G401.6 (cell line): ENCODE results near the gene HDGFL3.
"Not testable (repeated sequence)": the region's sequence is repeated elsewhere in the genome, so short reads cannot be mapped to it uniquely, and the experiment has no call there.

Source experiments
- FAIRE-seq: peaks from 2 replicates; lab custom pipeline; 2012; peaks lifted over from hg19 to GRCh38; lab: Jason Lieb, UNC

The HDGFL3 gene

GRCh38 chr15:83193721-83194120, 13.9 kb downstream of the HDGFL3 start:
- no peak for FAIRE-seq

- no peak for FAIRE-seq
These were observed 14.9 kb downstream of the HDGFL3 start for GRCh38 chr15:83192742-83193141.

- no peak for FAIRE-seq
These were observed 17.2 kb downstream of the HDGFL3 start for GRCh38 chr15:83190450-83190849.

DNA sequence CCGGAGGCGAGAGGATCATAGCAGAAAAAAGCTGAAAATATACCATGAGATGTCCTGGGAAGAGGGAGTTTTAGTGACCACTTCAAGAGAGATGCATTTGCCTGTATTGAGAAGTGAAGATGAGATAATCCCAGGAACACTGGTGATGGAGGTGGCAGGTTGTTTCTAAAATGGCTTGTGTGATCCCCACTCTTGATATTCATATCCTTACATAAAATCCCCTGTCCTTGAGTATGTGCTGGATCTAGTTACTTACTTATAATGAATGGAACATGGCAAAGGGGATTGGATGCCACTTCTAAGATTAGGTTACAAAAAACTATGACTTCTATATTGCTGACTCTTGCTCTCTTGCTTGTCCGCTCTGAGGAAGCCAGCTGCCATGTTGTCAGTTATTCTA, 22.1 kb downstream of the HDGFL3 start:
- FAIRE-seq = no peak

DNA sequence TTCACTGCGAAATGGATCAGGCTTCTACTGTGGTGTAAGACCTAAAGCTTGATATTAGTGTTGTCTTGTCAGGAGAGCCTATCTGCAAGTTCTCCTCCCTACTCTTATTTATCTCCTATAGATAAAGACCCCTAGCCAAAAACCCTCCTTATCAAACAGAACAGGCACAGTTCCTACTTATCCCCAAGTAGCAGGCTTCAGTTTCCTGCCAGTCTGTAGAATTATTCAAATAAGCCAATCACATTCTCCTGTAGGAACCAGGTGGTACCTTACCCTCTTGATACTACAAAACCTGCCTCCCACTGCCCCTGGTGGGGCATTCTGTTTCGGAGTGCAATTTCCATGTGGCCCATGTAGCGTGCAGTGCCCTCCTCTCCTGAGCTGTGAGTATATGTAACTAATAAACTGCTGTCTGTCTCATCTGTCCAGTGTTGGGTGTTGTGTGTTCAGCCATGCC, 28.7 kb downstream of the HDGFL3 start:
- FAIRE-seq = no peak

- FAIRE-seq = no peak
These were observed 29.2 kb downstream of the HDGFL3 start for GRCh38 chr15:83178390-83178789.

DNA sequence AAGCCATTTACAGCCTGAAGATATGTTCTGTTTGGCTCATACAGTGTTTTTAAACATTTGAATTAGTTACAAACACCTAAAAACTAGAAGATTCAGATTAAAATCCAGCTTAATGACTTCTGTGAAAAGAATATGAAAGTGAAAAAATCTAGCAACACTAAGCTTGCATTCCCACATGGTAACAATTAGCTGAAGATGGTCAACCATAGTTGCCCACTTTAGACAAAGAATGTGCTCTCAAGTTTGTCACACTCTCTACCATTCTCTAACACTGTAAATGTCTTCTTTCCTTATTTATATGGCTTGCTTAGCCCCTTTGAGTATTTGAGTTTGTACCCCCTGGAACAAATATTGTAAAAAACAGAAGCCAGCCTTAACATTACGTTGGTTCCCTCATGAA, 32.7 kb downstream of the HDGFL3 start:
- no peak for FAIRE-seq

DNA sequence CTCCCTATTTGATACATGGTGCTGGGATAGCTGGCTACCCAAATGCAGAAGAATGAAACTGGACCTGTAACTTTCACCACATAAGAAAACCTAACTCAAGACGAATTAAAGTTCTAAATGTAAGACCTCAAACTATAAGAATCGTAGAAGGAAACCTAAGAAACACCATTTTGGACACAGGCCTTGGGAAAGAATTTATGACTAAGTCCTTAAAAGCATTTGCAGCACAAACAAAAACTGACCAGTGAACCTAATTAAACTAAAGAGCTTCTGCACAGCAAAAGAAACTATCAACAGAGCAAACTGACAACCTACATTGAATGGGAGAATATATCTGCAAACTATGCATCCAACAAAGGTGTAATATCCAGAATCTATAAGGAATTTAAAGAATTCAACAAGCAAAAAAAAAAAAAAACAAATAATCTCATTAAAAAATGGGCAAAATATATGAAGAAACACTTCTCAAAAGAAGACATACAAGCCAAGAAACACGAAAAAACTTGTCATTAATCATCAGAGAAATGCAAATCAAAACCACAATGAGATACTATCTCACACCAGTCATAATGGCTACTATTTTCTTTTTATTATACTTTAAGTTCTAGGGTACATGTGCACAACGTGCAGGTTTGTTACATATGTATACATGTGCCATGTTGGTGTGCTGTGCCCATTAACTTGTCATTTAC, 37.0 kb downstream of the HDGFL3 start:
- FAIRE-seq = no peak

- not testable (repeated sequence) for FAIRE-seq
These were observed 38.0 kb downstream of the HDGFL3 start for GRCh38 chr15:83169576-83169975.

- FAIRE-seq = no peak
These were observed 40.8 kb downstream of the HDGFL3 start for GRCh38 chr15:83166830-83167229.

- FAIRE-seq = no peak
These were observed 41.4 kb downstream of the HDGFL3 start for GRCh38 chr15:83166218-83166617.

DNA sequence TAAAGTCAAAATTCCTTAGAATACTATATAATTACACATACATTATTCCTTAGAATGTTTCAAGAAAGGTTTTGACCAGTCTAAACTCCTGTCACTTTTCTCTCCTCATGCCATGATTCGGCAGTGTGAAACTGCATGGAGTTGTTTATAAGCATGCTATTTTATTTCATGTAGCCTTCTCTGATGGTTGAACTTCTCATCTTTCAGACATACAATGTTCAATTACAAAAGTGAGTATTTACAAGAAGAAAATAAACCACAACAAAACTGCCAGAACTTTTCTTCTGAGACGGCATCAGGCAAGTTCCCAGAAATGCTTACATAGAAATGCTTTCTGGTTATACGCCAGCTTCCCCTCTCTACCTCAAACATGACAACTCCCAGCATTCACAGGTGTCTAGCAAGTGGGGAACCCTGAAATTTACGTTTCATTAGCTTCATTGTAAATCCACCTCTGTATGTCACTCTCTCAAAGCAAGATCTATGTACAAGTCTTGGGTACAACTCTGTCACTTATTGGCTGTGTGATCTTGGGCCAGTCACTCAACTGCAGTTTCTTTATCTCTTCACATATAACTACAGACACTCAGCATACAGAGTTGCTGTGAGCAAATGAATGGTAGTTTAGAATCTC, 42.7 kb downstream of the HDGFL3 start:
- FAIRE-seq = no peak

GRCh38 chr15:83164111-83164770, 43.4 kb downstream of the HDGFL3 start:
- FAIRE-seq = no peak

GRCh38 chr15:83163032-83163431, 44.6 kb downstream of the HDGFL3 start:
- FAIRE-seq = no peak

DNA sequence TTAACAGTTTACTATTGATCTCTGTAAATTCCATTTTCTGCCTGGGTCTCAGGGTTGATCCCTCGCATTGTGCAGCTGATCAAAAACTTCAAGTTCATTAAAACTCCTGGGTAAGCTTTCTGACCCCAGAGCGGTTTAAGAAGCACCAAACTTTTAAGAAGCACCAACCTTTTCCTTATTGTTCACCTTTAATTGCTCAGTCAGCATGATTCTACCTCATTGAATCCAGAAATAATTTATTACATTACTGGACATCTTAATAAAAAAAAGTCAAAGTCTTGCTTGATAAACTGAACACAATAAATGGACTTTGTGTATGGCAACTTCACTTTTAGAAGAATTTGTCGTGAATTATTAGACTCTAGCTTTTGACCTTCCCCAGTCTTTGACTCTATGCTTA, 46.9 kb downstream of the HDGFL3 start:
- no peak for FAIRE-seq

GRCh38 chr15:83158393-83158792, 49.2 kb downstream of the HDGFL3 start:
- no peak for FAIRE-seq

GRCh38 chr15:83155942-83156341, 51.7 kb downstream of the HDGFL3 start:
- no peak for FAIRE-seq

GRCh38 chr15:83153288-83153687, 54.3 kb downstream of the HDGFL3 start:
- FAIRE-seq = no peak

- no peak for FAIRE-seq
These were observed 62.9 kb downstream of the HDGFL3 start for GRCh38 chr15:83144771-83145170.

GRCh38 chr15:83142151-83142550, 65.5 kb downstream of the HDGFL3 start:
- FAIRE-seq = not testable (repeated sequence)

- no peak for FAIRE-seq
These were observed 74.6 kb downstream of the HDGFL3 start for GRCh38 chr15:83132861-83133523.

DNA sequence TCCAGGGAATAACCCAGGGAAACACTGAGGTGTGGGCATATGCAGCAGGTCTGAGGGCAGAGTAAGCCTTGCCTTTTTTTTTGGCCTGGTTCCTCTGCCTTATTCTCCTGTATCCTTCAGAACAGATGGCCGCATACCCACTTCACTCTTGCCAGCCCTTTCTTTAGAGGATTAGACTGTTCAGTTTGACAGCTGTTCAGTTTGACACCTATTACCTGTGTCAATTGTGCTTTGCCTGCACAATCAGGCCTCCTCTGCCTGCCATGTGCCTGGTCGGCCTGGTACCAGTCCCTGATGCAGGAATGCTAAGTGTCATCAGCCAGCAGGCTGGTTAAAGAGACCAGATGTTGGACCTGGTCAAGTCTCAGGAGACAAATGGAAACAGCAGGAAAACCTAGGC, 77.8 kb downstream of the HDGFL3 start:
- no peak for FAIRE-seq

DNA sequence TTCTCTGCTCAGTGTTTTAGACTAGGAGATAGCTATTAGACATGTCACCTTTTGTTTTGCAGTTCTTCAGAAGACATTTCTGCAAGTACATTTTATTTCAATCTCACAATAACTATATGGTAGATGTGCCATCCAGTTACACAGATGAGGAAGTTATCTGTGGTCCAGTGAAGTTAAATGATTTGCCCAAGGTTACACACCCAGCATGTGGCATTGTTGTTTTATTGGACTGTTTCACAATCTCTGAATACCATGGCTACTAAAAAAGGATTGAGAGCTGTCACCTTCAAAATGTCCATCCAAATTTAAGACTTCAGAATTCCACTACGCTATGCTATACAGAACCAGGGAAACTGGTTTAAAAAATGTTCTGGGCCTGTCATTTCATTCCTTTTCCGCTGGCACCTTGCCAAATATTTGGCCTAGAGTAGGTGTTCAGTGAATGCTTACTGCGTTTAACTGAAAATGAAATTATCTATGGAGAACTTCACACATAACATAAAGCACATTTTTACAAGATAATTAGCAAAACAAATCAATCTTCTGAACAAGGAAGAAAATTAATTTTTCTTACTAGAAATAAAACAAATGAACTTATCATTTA, 80.0 kb downstream of the HDGFL3 start:
- FAIRE-seq = no peak
